Activated effector memory CD4-positive, alpha-beta T cell treated with Interleukin-2 at 50 U/mL for 16 hours (primary cell): Measurements from ENCODE around the gene WWOX.

Source experiments
- DNase-seq: peaks from one replicate; pipeline ENCODE4 v3.0.0-alpha.2; 2020

WWOX gene

GRCh38 chr16:78483124-78483992, 383.9 kb downstream of the WWOX start:
- DNase-seq = no peak

- no peak for DNase-seq
Observed at GRCh38 chr16:78484509-78485058, 385.1 kb downstream of the WWOX start.

GRCh38 chr16:78485188-78485916, 385.9 kb downstream of the WWOX start:
- DNase-seq = no peak

- DNase-seq = no peak
Observed at GRCh38 chr16:78485917-78486257, 386.4 kb downstream of the WWOX start.

GRCh38 chr16:78487471-78487870, 388.0 kb downstream of the WWOX start:
- DNase-seq = no peak

- DNase-seq = no peak
Observed at GRCh38 chr16:78489072-78489471, 389.6 kb downstream of the WWOX start.

GRCh38 chr16:78489631-78490030, 390.2 kb downstream of the WWOX start:
- no peak for DNase-seq

- DNase-seq = no peak
Observed at GRCh38 chr16:78490431-78490830, 391.0 kb downstream of the WWOX start.

- no peak for DNase-seq
Observed at GRCh38 chr16:78490847-78491246, 391.4 kb downstream of the WWOX start.

- DNase-seq = no peak
Observed at GRCh38 chr16:78493573-78493972, 394.1 kb downstream of the WWOX start.

- DNase-seq = no peak
Observed at GRCh38 chr16:78494105-78494504, 394.7 kb downstream of the WWOX start.

GRCh38 chr16:78494674-78495073, 395.2 kb downstream of the WWOX start:
- DNase-seq = no peak

- DNase-seq = no peak
Observed at GRCh38 chr16:78496189-78496588, 396.7 kb downstream of the WWOX start.

- no peak for DNase-seq
Observed at GRCh38 chr16:78499399-78499798, 399.9 kb downstream of the WWOX start.

- no peak for DNase-seq
Observed at GRCh38 chr16:78500659-78501270, 401.3 kb downstream of the WWOX start.

- no peak for DNase-seq
Observed at GRCh38 chr16:78501744-78502143, 402.3 kb downstream of the WWOX start.

GRCh38 chr16:78502812-78503350, 403.4 kb downstream of the WWOX start:
- no peak for DNase-seq

GRCh38 chr16:78503602-78504001, 404.1 kb downstream of the WWOX start:
- DNase-seq = no peak

- no peak for DNase-seq
Observed at GRCh38 chr16:78504401-78504851, 405.0 kb downstream of the WWOX start.

- no peak for DNase-seq
Observed at GRCh38 chr16:78505036-78505435, 405.6 kb downstream of the WWOX start.

GRCh38 chr16:78505544-78506366, 406.3 kb downstream of the WWOX start:
- DNase-seq = no peak
